ENCODE measurements around the gene RUFY3.
"Not testable (repeated sequence)": the region's sequence is repeated elsewhere in the genome, so short reads cannot be mapped to it uniquely, and the experiment has no call there.

RUFY3 gene

GRCh38 chr4:70840137-70840536, 118.4 kb downstream of the RUFY3 start:
- not testable (repeated sequence) for H3K36me3 ChIP-seq (ENCODE audit: insufficient read depth, low read length); H3K4me1 ChIP-seq (ENCODE audit: insufficient read depth, low read length); H3K9me3 ChIP-seq (ENCODE audit: control insufficient read depth, insufficient read depth, low read length); H3K9ac ChIP-seq (ENCODE audit: low read depth, low read length)

GRCh38 chr4:70840631-70841030, 118.9 kb downstream of the RUFY3 start:
- H3K4me1 ChIP-seq (ENCODE audit: insufficient read depth, low read length); H3K9me3 ChIP-seq (ENCODE audit: control insufficient read depth, insufficient read depth, low read length); H3K9ac ChIP-seq (ENCODE audit: low read depth, low read length); H3K36me3 ChIP-seq (ENCODE audit: insufficient read depth, low read length): not testable (repeated sequence)

- no peak overlapping the region for H3K9ac ChIP-seq (ENCODE audit: low read depth, low read length)
- peaks cover 2% of the 10 kb centered on the region; the same call in 1 of the 2 replicates for H3K36me3 ChIP-seq (ENCODE audit: insufficient read depth, low read length)
- peaks cover 8% of the 10 kb centered on the region for H3K4me1 ChIP-seq (ENCODE audit: insufficient read depth, low read length)
- H3K9me3 ChIP-seq (ENCODE audit: control insufficient read depth, insufficient read depth, low read length), result no peaks in the 10 kb centered on the region
Observed at GRCh38 chr4:70841211-70841610, 119.4 kb downstream of the RUFY3 start.

- Histone ChIP-seq H3K36me3 (ENCODE audit: insufficient read depth, low read length) (no peaks in the 10 kb centered on the region), H3K4me1 (ENCODE audit: insufficient read depth, low read length) (peaks cover under 1% of the 10 kb centered on the region), H3K9ac (ENCODE audit: low read depth, low read length) (no peak overlapping the region), H3K9me3 (ENCODE audit: control insufficient read depth, insufficient read depth, low read length) (no peaks in the 10 kb centered on the region)
Observed at GRCh38 chr4:70841951-70842350, 120.2 kb downstream of the RUFY3 start.

GRCh38 chr4:70842761-70843435, 121.1 kb downstream of the RUFY3 start:
- no peaks in the 10 kb centered on the region for H3K9me3 ChIP-seq (ENCODE audit: control insufficient read depth, insufficient read depth, low read length)
- H3K9ac ChIP-seq (ENCODE audit: low read depth, low read length), result no peak overlapping the region
- H3K4me1 ChIP-seq (ENCODE audit: insufficient read depth, low read length), result no peaks in the 10 kb centered on the region; the same call in none of the 2 replicates
- no peaks in the 10 kb centered on the region for H3K36me3 ChIP-seq (ENCODE audit: insufficient read depth, low read length)

GRCh38 chr4:70844180-70844579, 122.4 kb downstream of the RUFY3 start:
- no peak overlapping the region for H3K9ac ChIP-seq (ENCODE audit: low read depth, low read length)
- H3K4me1 ChIP-seq (ENCODE audit: insufficient read depth, low read length), result no peaks in the 10 kb centered on the region; the same call in none of the 2 replicates
- no peaks in the 10 kb centered on the region for H3K9me3 ChIP-seq (ENCODE audit: control insufficient read depth, insufficient read depth, low read length)
- no peaks in the 10 kb centered on the region for H3K36me3 ChIP-seq (ENCODE audit: insufficient read depth, low read length)

GRCh38 chr4:70849291-70849690, 127.5 kb downstream of the RUFY3 start:
- Histone ChIP-seq H3K4me1 (ENCODE audit: insufficient read depth, low read length) (no peaks in the 10 kb centered on the region), H3K36me3 (ENCODE audit: insufficient read depth, low read length) (no peaks in the 10 kb centered on the region), H3K9ac (ENCODE audit: low read depth, low read length) (no peak overlapping the region), H3K9me3 (ENCODE audit: control insufficient read depth, insufficient read depth, low read length) (no peaks in the 10 kb centered on the region)

- no peaks in the 10 kb centered on the region for H3K36me3 ChIP-seq (ENCODE audit: insufficient read depth, low read length)
- no peak overlapping the region for H3K9ac ChIP-seq (ENCODE audit: low read depth, low read length)
- H3K4me1 ChIP-seq (ENCODE audit: insufficient read depth, low read length), result peaks cover 7% of the 10 kb centered on the region
- no peaks in the 10 kb centered on the region for H3K9me3 ChIP-seq (ENCODE audit: control insufficient read depth, insufficient read depth, low read length)
Observed at GRCh38 chr4:70855464-70855863, 133.7 kb downstream of the RUFY3 start.
